SK-N-SH (cell line): ENCODE data around the gene TRIM50. TPM values are rescaled to one million over a fixed set of nuclear protein-coding genes. Genes with fewer than 3 reads are reported as not detected.

Experiments
- CTCF ChIA-PET: fragments of 300-600, 350-600 bp; formaldehyde crosslinking; extraction: SDS; loops from one replicate; lab custom pipeline; 2021; lab: Yijun Ruan, JAX
- POLR2A ChIA-PET: fragments of 350-600 bp; sonication (Branson Sonifier 250); formaldehyde crosslinking; extraction: SDS; loops from one replicate; lab custom pipeline; 2020; ENCODE audit warnings: antibody characterized with exemption, inconsistent platforms; lab: Yijun Ruan, JAX
- DNase-seq: peaks from one replicate; pipeline ENCODE4 v3.0.0; 2012
- H2AFZ ChIP-seq: fragments of 200-600 bp; sonication (generic); 2 replicates; pipeline ENCODE4 v1.8.1; 2016; ENCODE audit warnings: antibody characterized with exemption, mild to moderate bottlenecking, low read depth
- H3F3A ChIP-seq: fragments of 200-600 bp; sonication (generic); replicated peaks from 2 replicates; pipeline ENCODE3; 2016; ENCODE audit warnings: antibody characterized with exemption, mild to moderate bottlenecking; ENCODE audit not compliant: insufficient read depth
- H3K27ac ChIP-seq, 2 experiments: fragments of 200-500 bp in 1 of 2; fragments of 200-600 bp in 1 of 2; sonication (Bioruptor generic) in 1 of 2; sonication (generic), shearing (Covaris generic) in 1 of 2; 2 replicates each; pipeline versions ENCODE4 v1.5.1 to v1.6.1; 2014 to 2016; ENCODE audit warnings: low read depth in 2 of 2, inconsistent platforms in 1 of 2, low read length in 1 of 2, mild to moderate bottlenecking in 1 of 2, mixed read lengths in 1 of 2
- H3K27me3 ChIP-seq: fragments of 200-600 bp; sonication (generic), shearing (Covaris generic); 2 replicates; pipeline ENCODE4 v1.6.1; 2016; ENCODE audit warnings: mixed run types; ENCODE audit not compliant: insufficient read depth
- H3K36me3 ChIP-seq, 2 experiments: fragments of 200-500 bp in 1 of 2; fragments of 200-600 bp in 1 of 2; sonication (Bioruptor generic) in 1 of 2; sonication (generic) in 1 of 2; replicated peaks in 1 of 2; 2 replicates each; pipeline versions ENCODE3 to v1.5.1; 2014 to 2016; ENCODE audit warnings: low read length in 1 of 2, mild to moderate bottlenecking in 1 of 2; ENCODE audit not compliant: insufficient read depth in 2 of 2, control insufficient read depth in 1 of 2
- H3K4me1 ChIP-seq, 2 experiments: fragments of 200-500 bp in 1 of 2; fragments of 200-600 bp in 1 of 2; sonication (Bioruptor generic) in 1 of 2; sonication (generic), shearing (Covaris generic) in 1 of 2; 2 replicates each; pipeline versions ENCODE4 v1.5.1 to v1.6.1; 2014 to 2016; ENCODE audit warnings: low read depth in 1 of 2, low read length in 1 of 2, mixed run types in 1 of 2; ENCODE audit not compliant: insufficient read depth in 2 of 2, control insufficient read depth in 1 of 2
- H3K4me2 ChIP-seq: fragments of 200-600 bp; sonication (generic), shearing (Covaris generic); 2 replicates; pipeline ENCODE4 v1.6.1; 2017; ENCODE audit warnings: mixed run types
- H3K4me3 ChIP-seq, 2 experiments: fragments of 200-500 bp in 1 of 2; fragments of 200-600 bp in 1 of 2; sonication (Bioruptor generic) in 1 of 2; sonication (generic), shearing (Covaris generic) in 1 of 2; 2 replicates each; pipeline versions ENCODE4 v1.5.1 to v1.8.1; 2014 to 2016; ENCODE audit warnings: low read depth in 2 of 2, inconsistent platforms in 1 of 2, low read length in 1 of 2, mild to moderate bottlenecking in 1 of 2, mixed read lengths in 1 of 2, moderate library complexity in 1 of 2
- H3K79me2 ChIP-seq: fragments of 200-600 bp; sonication (generic); 2 replicates; pipeline ENCODE4 v1.8.1; 2017; ENCODE audit warnings: mild to moderate bottlenecking; ENCODE audit not compliant: insufficient read depth
- H3K9ac ChIP-seq: fragments of 200-600 bp; sonication (generic); 2 replicates; pipeline ENCODE4 v1.6.1; 2017; ENCODE audit warnings: mixed run types
- H3K9me2 ChIP-seq: fragments of 200-600 bp; sonication (generic); 2 replicates; pipeline ENCODE4 v1.6.1; 2017; ENCODE audit warnings: mixed run types
- H3K9me3 ChIP-seq: fragments of 200-600 bp; sonication (generic); 2 replicates; pipeline ENCODE4 v1.6.1; 2017; ENCODE audit warnings: mixed run types, mild to moderate bottlenecking, moderate library complexity
- H4K20me1 ChIP-seq: fragments of 200-600 bp; sonication (generic); 2 replicates; pipeline ENCODE4 v1.6.1; 2017; ENCODE audit warnings: mild to moderate bottlenecking, mixed run types; ENCODE audit not compliant: insufficient read depth
- FOSL2 ChIP-seq: IDR thresholded peaks from 2 replicates; pipeline ENCODE4 v1.4.0; 2012; ENCODE audit warnings: low read depth, mild to moderate bottlenecking, moderate library complexity, borderline replicate concordance
- FOXM1 ChIP-seq: IDR thresholded peaks from 2 replicates; pipeline ENCODE4 v1.4.0; 2012; ENCODE audit warnings: low read depth, mild to moderate bottlenecking
- IRF3 ChIP-seq: fragments of 150-350 bp; IDR thresholded peaks from 2 replicates; pipeline ENCODE4 v1.6.1; 2016; ENCODE audit warnings: mild to moderate bottlenecking, low read depth, low read length
- MEF2A ChIP-seq: IDR thresholded peaks from 2 replicates; pipeline ENCODE4 v1.4.0; 2012; ENCODE audit warnings: low read depth, borderline replicate concordance
- NFIC ChIP-seq: IDR thresholded peaks from 2 replicates; pipeline ENCODE4 v1.4.0; 2012; ENCODE audit warnings: borderline replicate concordance
- NRF1 ChIP-seq: IDR thresholded peaks from 2 replicates; pipeline ENCODE4 v1.6.1; 2012; ENCODE audit warnings: low read depth, mild to moderate bottlenecking, low read length
- POLR2AphosphoS5 ChIP-seq: IDR thresholded peaks from 2 replicates; pipeline ENCODE4 v1.6.1; 2012; ENCODE audit warnings: low read depth, low read length
- SMC3 ChIP-seq: IDR thresholded peaks from 2 replicates; pipeline ENCODE4 v1.6.1; 2012; ENCODE audit warnings: low read depth, low read length, improper control_type of control experiment
- TAF1 ChIP-seq: IDR thresholded peaks from 2 replicates; pipeline ENCODE4 v1.6.1; 2012; ENCODE audit warnings: low read depth, mild to moderate bottlenecking, low read length, moderate library complexity, borderline replicate concordance
- TCF12 ChIP-seq: IDR thresholded peaks from 2 replicates; pipeline ENCODE4 v1.4.0; 2012
- YY1 ChIP-seq: IDR thresholded peaks from 2 replicates; pipeline ENCODE4 v1.4.0; 2012; ENCODE audit warnings: low read depth, mild to moderate bottlenecking
- WGBS: methylation state at CpG from one replicate; pipeline ENCODE4 v1.1.6; 2017; ENCODE audit warnings: low lambda C conversion rate; 5-methylcytosine and 5-hydroxymethylcytosine counted together
- polyA plus RNA-seq, 3 experiments: library from polyadenylated mRNA; depleted of rRNA; stranded (reverse); fragments of >200 nt; gene quantifications; 2 replicates each; pipeline ENCODE4 v1.2.3, GENCODE V29; 2012
- TF ChIP-seq, protein P1 (sequence below): IDR thresholded peaks from 2 replicates; pipeline ENCODE4 v1.6.1; 2012; ENCODE audit warnings: mild to moderate bottlenecking, low read depth, low read length, moderate library complexity

The TRIM50 gene
- polyA plus RNA-seq, 1 of the 3 experiments (the other 2 are of a cell fraction), result not detected

DNA sequence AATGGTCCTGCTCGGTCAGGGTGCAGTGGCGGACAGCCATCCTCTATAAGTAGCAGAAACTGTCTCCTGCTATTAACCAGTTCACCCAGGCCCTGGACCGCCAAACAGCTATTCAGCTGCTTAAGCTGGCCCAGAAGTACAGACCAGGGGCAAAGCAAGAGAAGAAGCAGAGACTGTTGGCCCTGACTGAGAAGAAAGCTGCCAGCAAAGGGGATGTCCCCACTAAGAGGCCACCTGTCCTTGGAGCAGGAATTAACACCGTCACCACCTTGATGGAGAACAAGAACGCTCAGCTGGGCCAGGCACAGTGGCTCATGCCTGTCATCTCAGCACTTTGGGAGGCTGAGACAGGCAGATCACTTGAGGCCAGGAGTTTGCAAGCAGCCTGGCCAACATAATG, 13.6 kb downstream of the TRIM50 start:
- H3K4me3 ChIP-seq, result no peak overlapping the region
- TF ChIP-seq NRF1 (no peak), YY1 (no peak), MEF2A (no peak), IRF3 (no peak), FOXM1 (no peak), FOSL2 (no peak), SMC3 (no peak), NFIC (no peak)
- TF ChIP-seq, protein P1, sequence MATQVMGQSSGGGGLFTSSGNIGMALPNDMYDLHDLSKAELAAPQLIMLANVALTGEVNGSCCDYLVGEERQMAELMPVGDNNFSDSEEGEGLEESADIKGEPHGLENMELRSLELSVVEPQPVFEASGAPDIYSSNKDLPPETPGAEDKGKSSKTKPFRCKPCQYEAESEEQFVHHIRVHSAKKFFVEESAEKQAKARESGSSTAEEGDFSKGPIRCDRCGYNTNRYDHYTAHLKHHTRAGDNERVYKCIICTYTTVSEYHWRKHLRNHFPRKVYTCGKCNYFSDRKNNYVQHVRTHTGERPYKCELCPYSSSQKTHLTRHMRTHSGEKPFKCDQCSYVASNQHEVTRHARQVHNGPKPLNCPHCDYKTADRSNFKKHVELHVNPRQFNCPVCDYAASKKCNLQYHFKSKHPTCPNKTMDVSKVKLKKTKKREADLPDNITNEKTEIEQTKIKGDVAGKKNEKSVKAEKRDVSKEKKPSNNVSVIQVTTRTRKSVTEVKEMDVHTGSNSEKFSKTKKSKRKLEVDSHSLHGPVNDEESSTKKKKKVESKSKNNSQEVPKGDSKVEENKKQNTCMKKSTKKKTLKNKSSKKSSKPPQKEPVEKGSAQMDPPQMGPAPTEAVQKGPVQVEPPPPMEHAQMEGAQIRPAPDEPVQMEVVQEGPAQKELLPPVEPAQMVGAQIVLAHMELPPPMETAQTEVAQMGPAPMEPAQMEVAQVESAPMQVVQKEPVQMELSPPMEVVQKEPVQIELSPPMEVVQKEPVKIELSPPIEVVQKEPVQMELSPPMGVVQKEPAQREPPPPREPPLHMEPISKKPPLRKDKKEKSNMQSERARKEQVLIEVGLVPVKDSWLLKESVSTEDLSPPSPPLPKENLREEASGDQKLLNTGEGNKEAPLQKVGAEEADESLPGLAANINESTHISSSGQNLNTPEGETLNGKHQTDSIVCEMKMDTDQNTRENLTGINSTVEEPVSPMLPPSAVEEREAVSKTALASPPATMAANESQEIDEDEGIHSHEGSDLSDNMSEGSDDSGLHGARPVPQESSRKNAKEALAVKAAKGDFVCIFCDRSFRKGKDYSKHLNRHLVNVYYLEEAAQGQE, result no peak
- TF ChIP-seq, all 33 proteins: peak for 0
- Histone ChIP-seq H3K4me1 (peaks cover 0 to 2% of the 10 kb centered on the region in 2 experiments; a peak in 1 of 4 replicates), H3K79me2 (peaks cover 6% of the 10 kb centered on the region; the same call in 1 of the 2 replicates), H2AFZ (no peak overlapping the region), H3K27me3 (no peaks in the 10 kb centered on the region), H3K4me2 (no peak overlapping the region), H3K9ac (no peak overlapping the region), H3K9me2 (no peaks in the 10 kb centered on the region), H4K20me1 (no peaks in the 10 kb centered on the region), H3F3A (no peaks in the 10 kb centered on the region), H3K9me3 (no peaks in the 10 kb centered on the region), H3K27ac (no peak overlapping the region), H3K36me3 (no peaks in the 10 kb centered on the region)
- ChIA-PET POLR2A (no interaction called here), CTCF (interaction anchor here (4.0 to 4.3 kb wide), 2 partner anchors 10 to 138 kb away, joined by 18 to 24 read pairs; no protein-coding TSS in a partner anchor)
- no peak for DNase-seq
- 98% methylated on average over 5 of the region's 5 CpGs for WGBS

DNA sequence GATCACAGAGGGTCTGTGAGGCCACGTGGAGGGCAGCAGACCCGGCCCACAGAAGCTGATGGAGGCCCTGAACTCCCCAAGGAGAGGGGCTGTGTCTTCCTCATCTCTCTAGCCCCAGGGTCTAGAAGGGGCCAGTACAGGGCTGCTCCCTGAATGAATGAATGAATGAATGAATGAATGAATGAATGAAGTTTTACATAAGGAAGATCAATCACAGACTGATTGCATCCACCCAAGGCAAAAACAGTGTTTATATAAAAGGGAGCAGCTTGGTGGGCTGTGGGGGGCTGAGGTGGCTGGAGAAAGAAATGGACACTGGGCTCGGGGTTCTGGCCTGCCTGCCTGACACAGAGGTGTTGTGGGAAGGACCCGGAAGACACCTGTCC, 14.4 kb downstream of the TRIM50 start:
- no peak overlapping the region for H3K4me3 ChIP-seq
- no peak for DNase-seq
- H3K9ac ChIP-seq, result no peak overlapping the region
- no peaks in the 10 kb centered on the region for H3K36me3 ChIP-seq
- 60% methylated on average over 4 of the region's 4 CpGs for WGBS
- no peak overlapping the region for H3K27ac ChIP-seq
- H3K4me1 ChIP-seq, result peaks cover 0 to 5% of the 10 kb centered on the region in 2 experiments; a peak in 1 of 4 replicates
- H4K20me1 ChIP-seq, result no peaks in the 10 kb centered on the region
- TF ChIP-seq YY1 (no peak), NRF1 (no peak), FOXM1 (no peak), TAF1 (no peak), POLR2AphosphoS5 (no peak), TCF12 (no peak)
- H3K79me2 ChIP-seq, result peaks cover 12% of the 10 kb centered on the region; the same call in 1 of the 2 replicates
- no peaks in the 10 kb centered on the region for H3K9me3 ChIP-seq
- ChIA-PET POLR2A (no interaction called here), CTCF (interaction anchor here (4.0 to 4.3 kb wide), 2 partner anchors 11 to 139 kb away, joined by 18 to 24 read pairs; no protein-coding TSS in a partner anchor)
- H3K4me2 ChIP-seq, result no peak overlapping the region
- no peaks in the 10 kb centered on the region for H3K27me3 ChIP-seq
- no peaks in the 10 kb centered on the region for H3F3A ChIP-seq
- H3K9me2 ChIP-seq, result no peaks in the 10 kb centered on the region
- H2AFZ ChIP-seq, result no peak overlapping the region
